Measurements from ENCODE around the gene ACSS1.

Gene ACSS1

DNA sequence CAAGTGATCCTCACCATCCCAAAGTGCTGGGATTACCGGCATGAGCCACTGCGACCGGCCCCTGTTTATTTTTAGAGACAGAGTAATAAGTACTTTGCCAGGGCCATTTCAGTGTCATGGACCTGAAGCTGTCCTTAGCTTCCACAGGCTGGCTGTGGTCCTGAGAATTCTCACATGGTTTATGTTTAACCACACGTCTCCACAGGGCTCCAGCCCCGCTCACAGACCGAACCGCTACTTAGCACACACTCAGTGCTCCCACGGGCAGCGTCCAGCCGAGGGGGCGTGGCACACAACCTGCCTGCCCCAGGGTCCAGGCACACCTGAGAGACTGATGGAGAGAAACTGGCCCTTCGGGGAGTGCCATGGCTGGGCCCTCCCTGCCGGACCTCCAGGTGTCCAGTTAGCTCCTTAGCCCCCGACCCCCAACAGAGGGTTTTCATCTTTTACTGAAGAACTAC is 11.7 kb downstream of the ACSS1 start:
- no peak for DNase-seq (ENCODE audit: low spot score)

- DNase-seq (ENCODE audit: low spot score), result no peak
Measured at GRCh38 chr20:25045343-25045712, 12.6 kb downstream of the ACSS1 start.

DNA sequence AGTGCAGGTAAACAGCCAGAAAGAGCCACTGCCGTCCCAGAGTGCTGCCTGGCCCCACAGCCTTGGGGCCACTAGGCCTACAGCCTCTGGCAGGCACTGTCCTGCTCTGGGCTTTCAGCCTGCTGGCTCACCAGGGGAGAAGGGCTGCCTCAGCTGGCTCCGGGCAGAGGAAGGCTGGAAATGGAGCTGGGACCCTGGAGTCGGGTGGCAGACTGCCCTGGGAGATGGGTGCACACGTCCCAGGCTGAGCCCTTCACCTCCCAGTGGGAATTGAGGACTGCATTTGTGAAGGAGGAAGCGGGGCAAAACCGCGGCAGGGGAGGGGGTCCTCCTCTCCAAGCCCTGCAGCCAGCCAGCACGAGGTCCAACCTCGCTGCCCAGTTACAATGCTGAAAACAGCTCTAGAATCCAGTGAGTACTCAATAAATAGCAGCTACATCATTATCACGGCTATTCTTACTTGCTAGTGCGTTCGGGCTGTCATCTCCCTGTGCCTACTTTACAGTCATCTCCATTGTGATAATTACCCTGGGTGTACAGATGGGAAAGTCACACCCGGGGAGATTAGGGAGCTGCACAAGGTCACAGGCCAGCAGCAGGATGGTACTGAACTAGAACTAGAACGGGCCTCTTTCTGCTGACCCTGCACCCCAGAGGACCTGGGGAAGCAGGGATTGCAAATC is 13.1 kb downstream of the ACSS1 start:
- no peak for DNase-seq (ENCODE audit: low spot score)

GRCh38 chr20:25044261-25044560 is 13.7 kb downstream of the ACSS1 start:
- DNase-seq (ENCODE audit: low spot score), result no peak

- no peak for DNase-seq (ENCODE audit: low spot score)
Measured at GRCh38 chr20:25043499-25044260, 14.3 kb downstream of the ACSS1 start.

DNA sequence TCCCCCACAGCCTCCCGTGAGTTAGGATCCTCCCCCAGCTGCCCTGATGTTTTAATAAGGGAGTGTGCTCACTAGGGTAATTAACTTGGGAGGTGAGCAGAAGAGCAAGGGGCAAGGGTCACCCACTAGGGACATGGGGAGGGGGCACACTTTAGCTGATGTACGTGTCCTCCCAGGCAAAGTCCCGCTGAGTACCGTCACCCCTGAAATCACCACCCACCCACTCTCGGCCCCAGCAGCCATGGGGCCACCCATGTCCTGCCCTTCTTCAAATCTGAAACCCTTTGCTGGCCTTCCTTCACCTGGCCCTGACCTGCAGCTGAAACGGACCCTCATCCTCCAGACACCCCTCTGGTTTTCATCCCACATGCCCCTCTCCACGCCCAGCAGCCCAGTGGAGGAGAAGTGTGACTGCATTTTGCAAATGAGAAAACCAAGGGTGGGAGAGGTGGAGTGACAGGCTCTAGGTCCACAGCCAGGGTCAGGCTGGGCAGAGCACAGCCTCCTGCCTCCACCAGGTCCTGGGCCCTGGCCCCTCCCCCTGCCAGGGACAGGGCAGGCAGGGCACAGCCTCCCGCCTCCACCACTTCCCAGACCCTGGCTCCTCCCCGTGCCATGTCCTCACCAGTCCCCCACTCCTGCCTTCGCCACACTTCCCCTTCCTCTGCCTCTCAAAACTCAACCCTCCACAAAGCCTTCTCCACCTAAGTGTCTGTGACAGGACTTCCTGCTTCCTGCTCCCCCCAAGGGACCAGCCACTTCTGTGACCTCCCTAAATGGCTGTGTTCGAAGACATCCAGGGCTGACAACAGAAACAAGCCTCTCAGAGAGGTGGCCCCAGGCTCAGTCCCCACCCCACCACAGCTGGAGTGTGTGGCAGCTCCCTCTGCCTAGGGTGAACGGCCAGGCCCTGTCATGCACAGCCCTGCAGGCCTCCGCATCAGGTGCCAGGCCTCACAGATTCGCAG is 15.1 kb downstream of the ACSS1 start:
- no peak for DNase-seq (ENCODE audit: low spot score)

- no peak for DNase-seq (ENCODE audit: low spot score)
Measured at GRCh38 chr20:25041813-25042530, 16.0 kb downstream of the ACSS1 start.

DNA sequence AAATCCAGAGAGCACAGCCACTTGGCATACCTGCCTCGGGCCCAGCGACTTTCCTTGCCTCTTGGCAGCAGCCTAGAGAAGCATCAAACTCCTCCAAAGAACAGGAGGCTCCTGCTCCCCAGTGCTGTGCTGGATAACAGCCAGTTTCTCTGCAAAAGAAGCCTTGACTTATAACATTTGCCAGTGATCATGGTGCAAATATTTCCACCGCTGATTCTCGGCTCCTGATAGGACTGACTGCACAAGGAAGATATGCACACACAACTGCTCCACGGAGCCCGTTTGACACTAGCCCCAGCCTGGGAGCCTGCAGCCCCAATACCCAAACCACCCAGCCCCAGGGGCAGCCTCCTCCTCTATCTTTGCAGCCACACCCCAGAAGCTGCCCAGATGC is 17.5 kb downstream of the ACSS1 start:
- DNase-seq (ENCODE audit: low spot score), result no peak

- no peak for DNase-seq (ENCODE audit: low spot score)
Measured at GRCh38 chr20:25039697-25040437, 18.1 kb downstream of the ACSS1 start.

- DNase-seq (ENCODE audit: low spot score), result no peak
Measured at GRCh38 chr20:25038591-25039015, 19.3 kb downstream of the ACSS1 start.

DNA sequence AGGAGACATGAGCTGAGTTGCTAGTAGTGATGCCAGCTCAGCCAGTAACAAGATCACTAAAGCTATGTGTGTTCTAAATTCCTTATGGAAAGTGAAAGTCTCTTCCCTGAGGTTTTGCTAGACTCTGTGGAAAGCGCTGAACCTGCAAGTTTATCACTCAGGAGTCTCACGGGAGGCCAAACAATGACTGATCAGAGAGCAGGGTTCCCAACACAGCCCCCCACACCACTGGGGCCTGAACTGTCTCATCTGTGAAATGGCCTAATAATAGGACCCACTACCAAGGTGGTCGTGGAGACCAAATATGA is 19.9 kb downstream of the ACSS1 start:
- DNase-seq (ENCODE audit: low spot score), result no peak

GRCh38 chr20:25037288-25038102 is 20.4 kb downstream of the ACSS1 start:
- DNase-seq (ENCODE audit: low spot score), result no peak

- no peak for DNase-seq (ENCODE audit: low spot score)
Measured at GRCh38 chr20:25036331-25036936, 21.5 kb downstream of the ACSS1 start.

GRCh38 chr20:25035921-25036320 is 22.0 kb downstream of the ACSS1 start:
- DNase-seq (ENCODE audit: low spot score), result no peak

DNA sequence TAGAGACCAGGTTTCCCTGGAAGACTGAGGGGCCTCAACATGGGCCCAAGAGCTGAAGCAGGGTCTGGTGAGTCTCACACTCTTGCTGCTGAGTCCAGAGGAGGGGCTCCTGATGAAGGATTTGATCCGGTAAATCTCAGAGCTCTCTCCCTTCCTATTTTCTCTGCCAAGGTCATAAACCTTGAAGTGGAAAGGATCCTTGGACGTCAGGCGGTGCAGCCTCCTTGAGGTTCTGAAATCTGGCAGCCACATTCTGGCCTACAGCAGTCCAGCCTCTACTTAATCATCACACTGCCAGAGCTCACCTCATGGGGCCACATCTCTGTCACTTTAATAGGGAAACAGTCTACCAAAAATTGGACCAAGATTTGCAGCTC is 24.0 kb downstream of the ACSS1 start:
- no peak for DNase-seq (ENCODE audit: low spot score)

GRCh38 chr20:25033265-25033923 is 24.5 kb downstream of the ACSS1 start:
- no peak for DNase-seq (ENCODE audit: low spot score)

DNA sequence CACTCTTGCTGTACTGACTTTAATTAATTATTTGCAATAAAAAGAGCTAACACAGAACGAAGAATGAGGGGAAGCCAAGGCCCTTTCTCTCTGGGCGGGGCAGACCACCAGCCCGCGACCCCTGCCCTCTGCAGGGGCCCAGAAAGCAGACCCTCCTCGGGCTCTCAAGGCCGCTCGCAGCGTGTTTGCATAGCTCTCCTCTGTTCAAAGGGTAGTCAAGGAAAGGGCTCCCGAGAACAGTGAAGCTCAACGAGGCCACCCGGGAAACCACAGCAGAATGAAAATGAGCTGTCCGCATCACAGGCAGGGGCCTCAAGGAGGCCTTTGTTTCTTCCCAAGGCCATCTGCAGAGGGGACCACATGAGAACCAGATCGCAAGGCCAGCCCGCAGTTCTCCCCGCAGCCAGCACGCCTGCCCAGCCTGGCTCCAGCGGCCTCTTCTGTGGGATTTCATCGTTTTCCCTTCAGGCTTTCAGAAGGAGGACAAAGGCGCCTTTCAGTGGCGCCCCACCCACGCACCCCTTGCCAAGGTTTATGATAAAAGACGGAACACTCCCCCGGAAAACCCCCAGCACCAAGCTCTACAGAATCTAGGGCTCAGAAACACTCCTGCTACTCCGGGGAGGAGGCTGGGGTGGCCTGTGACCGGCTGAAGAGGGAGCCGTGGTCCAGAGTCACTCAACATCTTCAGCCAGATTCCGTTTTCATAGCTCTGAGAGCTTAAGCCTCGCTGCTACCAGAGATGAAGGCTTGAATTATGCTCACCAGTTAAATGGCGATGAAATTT is 25.3 kb downstream of the ACSS1 start:
- DNase-seq (ENCODE audit: low spot score), result no peak

GRCh38 chr20:25032065-25032477 is 25.9 kb downstream of the ACSS1 start:
- DNase-seq (ENCODE audit: low spot score), result no peak

GRCh38 chr20:25031241-25031640 is 26.7 kb downstream of the ACSS1 start:
- no peak for DNase-seq (ENCODE audit: low spot score)
